ENCODE results near the gene TBC1D22A. TPM values are rescaled to one million over a fixed set of nuclear protein-coding genes. Genes with fewer than 3 reads are reported as not detected.
"Not testable (repeated sequence)": the region's sequence is repeated elsewhere in the genome, so short reads cannot be mapped to it uniquely, and the experiment has no call there.

Gene TBC1D22A
- total RNA-seq, 1 experiment from 2014 or later: 27.6 TPM

DNA sequence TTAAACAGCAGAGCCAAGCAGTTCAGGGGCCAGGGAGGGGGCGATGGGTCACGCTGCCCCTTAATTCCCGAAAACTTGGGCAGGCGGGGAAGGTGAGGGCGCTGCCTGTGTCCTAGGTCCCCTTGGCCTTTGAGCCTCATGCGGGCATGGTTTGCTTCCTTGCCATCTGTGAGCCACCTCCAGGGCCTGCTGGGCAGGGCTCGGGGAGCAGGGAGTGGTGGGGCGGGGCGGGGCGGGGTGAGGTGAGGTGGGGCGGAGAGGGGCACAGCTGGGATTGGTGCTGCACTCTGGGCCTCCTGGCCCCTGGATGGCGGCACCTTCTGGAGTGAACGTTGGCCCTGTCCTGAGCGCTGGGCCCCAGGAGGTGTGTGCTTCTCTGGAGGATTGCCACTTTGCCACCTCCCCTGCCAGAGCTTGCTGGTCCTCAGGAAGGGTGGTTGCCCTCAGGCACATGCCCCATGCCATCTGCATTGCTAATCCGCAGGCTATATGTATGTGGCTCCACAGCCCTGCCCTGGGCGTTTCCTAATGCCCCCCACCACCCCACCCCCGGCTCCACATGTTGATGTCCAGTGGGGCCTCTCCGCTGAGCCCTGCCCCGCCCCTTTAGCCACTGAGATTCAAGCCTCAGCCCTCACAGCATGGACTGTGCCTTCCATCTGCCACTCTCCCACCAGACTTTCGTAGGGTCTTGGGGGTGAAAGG lies 352.5 kb downstream of the TBC1D22A start:
- CTCF ChIA-PET: no interaction called here

DNA sequence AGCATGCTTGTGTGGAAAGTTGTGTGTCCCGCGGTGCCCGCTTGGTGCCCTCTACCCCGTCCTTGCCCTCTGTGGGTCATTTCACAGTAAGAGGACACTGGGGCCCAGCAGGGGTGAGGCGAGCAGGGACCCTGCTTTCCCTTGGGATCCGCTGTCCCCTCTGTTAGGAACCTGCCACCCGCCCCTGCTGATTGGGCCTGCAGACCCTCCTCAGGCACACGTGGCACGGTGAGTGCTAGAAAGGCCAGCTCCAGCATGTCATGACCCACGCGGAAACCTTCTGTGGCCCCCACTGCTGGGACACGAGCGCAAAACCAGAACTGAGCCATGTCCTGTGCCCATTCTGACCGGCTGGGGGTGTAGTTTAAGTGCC lies 353.1 kb downstream of the TBC1D22A start:
- no peak overlapping the region for H3K4me3 Mint-ChIP-seq (ENCODE audit: low read depth, unreplicated experiment)
- no peaks in the 10 kb centered on the region for H3K9me3 Mint-ChIP-seq (ENCODE audit: low read depth, unreplicated experiment)
- no peak overlapping the region for H3K27ac Mint-ChIP-seq (ENCODE audit: unreplicated experiment)
- DNase-seq: no peak
- no peaks in the 10 kb centered on the region for H3K36me3 Mint-ChIP-seq (ENCODE audit: insufficient read depth, unreplicated experiment)
- intact Hi-C loops (cut with micrococcal nuclease; ENCODE audit: unreplicated experiment): no loop called here
- no peaks in the 10 kb centered on the region for H3K4me1 Mint-ChIP-seq (ENCODE audit: low read depth, unreplicated experiment)
- CTCF ChIA-PET: no interaction called here
- H3K27me3 Mint-ChIP-seq (ENCODE audit: unreplicated experiment): no peaks in the 10 kb centered on the region
- TF ChIP-seq, protein P1, sequence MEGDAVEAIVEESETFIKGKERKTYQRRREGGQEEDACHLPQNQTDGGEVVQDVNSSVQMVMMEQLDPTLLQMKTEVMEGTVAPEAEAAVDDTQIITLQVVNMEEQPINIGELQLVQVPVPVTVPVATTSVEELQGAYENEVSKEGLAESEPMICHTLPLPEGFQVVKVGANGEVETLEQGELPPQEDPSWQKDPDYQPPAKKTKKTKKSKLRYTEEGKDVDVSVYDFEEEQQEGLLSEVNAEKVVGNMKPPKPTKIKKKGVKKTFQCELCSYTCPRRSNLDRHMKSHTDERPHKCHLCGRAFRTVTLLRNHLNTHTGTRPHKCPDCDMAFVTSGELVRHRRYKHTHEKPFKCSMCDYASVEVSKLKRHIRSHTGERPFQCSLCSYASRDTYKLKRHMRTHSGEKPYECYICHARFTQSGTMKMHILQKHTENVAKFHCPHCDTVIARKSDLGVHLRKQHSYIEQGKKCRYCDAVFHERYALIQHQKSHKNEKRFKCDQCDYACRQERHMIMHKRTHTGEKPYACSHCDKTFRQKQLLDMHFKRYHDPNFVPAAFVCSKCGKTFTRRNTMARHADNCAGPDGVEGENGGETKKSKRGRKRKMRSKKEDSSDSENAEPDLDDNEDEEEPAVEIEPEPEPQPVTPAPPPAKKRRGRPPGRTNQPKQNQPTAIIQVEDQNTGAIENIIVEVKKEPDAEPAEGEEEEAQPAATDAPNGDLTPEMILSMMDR (IDR thresholded peaks at IDR 0.05; ENCODE audit: unreplicated experiment): no peak
- no TSS peak for BruUV-seq (replicated peaks)

More for the DNA sequence above, 352.5 kb downstream of the TBC1D22A start:
- intact Hi-C loops (cut with micrococcal nuclease; ENCODE audit: unreplicated experiment): no loop called here
- no peaks in the 10 kb centered on the region for H3K27me3 Mint-ChIP-seq (ENCODE audit: unreplicated experiment)
- H3K4me3 Mint-ChIP-seq (ENCODE audit: low read depth, unreplicated experiment): no peak overlapping the region
- TF ChIP-seq, protein P1 (IDR thresholded peaks at IDR 0.05; ENCODE audit: unreplicated experiment): no peak
- no TSS peak for BruUV-seq (replicated peaks)
- no peaks in the 10 kb centered on the region for H3K9me3 Mint-ChIP-seq (ENCODE audit: low read depth, unreplicated experiment)
- H3K4me1 Mint-ChIP-seq (ENCODE audit: low read depth, unreplicated experiment): no peaks in the 10 kb centered on the region
- H3K36me3 Mint-ChIP-seq (ENCODE audit: insufficient read depth, unreplicated experiment): no peaks in the 10 kb centered on the region
- no peak for DNase-seq
- no peak overlapping the region for H3K27ac Mint-ChIP-seq (ENCODE audit: unreplicated experiment)

DNA sequence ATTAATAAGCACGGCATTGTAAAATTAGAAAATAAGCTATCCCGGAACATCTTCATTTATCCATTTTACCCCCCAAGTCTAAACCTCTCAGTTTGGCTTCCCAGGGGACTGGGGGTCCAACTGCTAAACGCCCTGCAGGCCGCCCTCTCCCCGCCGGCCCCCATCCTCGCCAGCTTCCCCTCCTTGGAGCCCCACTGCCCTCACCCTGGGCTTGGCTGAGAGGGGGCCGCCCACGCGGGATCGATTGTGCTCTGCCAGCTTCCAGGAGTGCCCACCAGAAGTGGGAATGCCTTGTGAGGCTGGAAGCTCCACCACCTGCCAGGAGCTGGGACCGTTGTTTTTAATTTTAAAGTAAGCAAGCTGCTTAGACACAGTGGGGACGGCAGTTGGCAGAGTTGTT lies 353.5 kb downstream of the TBC1D22A start:
- intact Hi-C loops (cut with micrococcal nuclease; ENCODE audit: unreplicated experiment): no loop called here
- H3K27ac Mint-ChIP-seq (ENCODE audit: unreplicated experiment): no peak overlapping the region
- H3K4me1 Mint-ChIP-seq (ENCODE audit: low read depth, unreplicated experiment): no peaks in the 10 kb centered on the region
- no TSS peak for BruUV-seq (replicated peaks)
- no peaks in the 10 kb centered on the region for H3K9me3 Mint-ChIP-seq (ENCODE audit: low read depth, unreplicated experiment)
- TF ChIP-seq, protein P1 (IDR thresholded peaks at IDR 0.05; ENCODE audit: unreplicated experiment): no peak
- H3K27me3 Mint-ChIP-seq (ENCODE audit: unreplicated experiment): no peaks in the 10 kb centered on the region
- no peaks in the 10 kb centered on the region for H3K36me3 Mint-ChIP-seq (ENCODE audit: insufficient read depth, unreplicated experiment)
- no peak for DNase-seq
- CTCF ChIA-PET: interaction anchor here (0.6 kb wide), 1 partner anchor 19 kb away, joined by 3 read pairs; no protein-coding TSS in a partner anchor
- H3K4me3 Mint-ChIP-seq (ENCODE audit: low read depth, unreplicated experiment): no peak overlapping the region

DNA sequence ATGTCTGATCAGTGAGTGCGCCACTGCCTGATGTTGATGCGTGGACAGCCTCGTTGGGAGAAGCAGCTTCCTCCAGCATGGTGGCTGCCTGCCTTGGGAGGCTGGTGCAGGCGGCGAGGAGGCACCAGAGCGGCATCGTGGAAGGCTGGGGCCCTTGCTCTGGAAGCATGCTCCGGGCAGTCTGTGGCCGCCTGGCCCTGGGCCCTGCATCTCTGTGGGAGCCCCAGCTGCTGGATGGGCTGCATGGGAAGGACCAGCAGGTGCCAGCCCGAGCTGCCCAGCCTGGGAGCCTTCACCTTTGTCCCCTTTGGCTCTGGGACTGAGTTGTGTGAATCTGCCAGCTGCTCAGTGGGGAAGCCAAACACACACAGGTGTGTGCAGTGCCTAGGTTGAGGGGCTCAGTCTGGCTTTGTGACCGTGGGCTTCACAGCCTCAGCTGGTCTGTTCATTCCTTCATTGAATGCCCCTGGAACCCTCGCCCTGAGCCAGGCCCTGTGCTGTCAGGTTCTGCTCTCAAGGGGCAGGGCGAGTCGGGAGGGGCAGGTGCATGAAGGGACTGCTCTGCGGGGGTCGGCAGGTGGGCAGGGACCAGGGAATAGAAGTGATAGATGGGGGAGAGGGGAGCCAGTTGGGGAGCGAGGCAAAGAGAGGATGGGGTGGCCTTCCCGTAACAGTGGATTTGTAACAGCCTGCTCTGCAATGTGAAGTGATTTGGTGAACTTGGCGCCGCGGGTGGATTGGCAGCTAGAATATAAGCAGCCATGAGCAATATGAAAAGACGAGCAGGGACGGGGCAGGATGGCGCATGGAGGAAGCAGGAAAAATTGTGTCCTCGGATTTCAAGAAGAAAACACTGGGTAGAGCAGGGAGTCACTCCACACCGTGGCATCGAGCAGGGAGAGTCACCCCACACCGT lies 354.2 kb downstream of the TBC1D22A start:
- BruUV-seq (replicated peaks): no TSS peak
- intact Hi-C loops (cut with micrococcal nuclease; ENCODE audit: unreplicated experiment): no loop called here
- Mint-ChIP-seq H3K36me3 (ENCODE audit: insufficient read depth, unreplicated experiment) (no peaks in the 10 kb centered on the region), H3K4me3 (ENCODE audit: low read depth, unreplicated experiment) (no peak overlapping the region), H3K27me3 (ENCODE audit: unreplicated experiment) (no peaks in the 10 kb centered on the region), H3K4me1 (ENCODE audit: low read depth, unreplicated experiment) (no peaks in the 10 kb centered on the region), H3K9me3 (ENCODE audit: low read depth, unreplicated experiment) (no peaks in the 10 kb centered on the region), H3K27ac (ENCODE audit: unreplicated experiment) (no peak overlapping the region)
- TF ChIP-seq, protein P1 (IDR thresholded peaks at IDR 0.05; ENCODE audit: unreplicated experiment): no peak
- CTCF ChIA-PET: interaction anchor here (0.6 kb wide), 1 partner anchor 18 kb away, joined by 3 read pairs; no protein-coding TSS in a partner anchor
- DNase-seq: no peak

DNA sequence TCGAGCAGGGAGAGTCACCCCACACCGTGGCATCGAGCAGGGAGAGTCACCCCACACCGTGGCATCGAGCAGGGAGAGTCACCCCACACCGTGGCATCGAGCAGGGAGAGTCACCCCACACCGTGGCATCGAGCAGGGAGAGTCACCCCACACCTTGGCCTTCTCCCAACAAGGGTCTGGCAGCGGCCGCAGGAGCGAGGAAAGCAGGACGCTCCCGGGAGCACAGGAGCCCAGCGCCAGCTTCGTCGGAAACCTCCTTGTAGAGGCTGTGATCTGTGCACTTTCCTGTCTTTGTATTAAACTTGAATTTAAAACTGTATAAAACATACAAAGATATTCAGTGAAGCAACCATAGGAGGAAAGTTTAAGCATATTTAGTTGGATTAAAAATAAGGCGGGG lies 355.0 kb downstream of the TBC1D22A start:
- intact Hi-C loops (cut with micrococcal nuclease; ENCODE audit: unreplicated experiment): not testable (repeated sequence)

More for the DNA sequence above, 355.0 kb downstream of the TBC1D22A start:
- H3K27ac Mint-ChIP-seq (ENCODE audit: unreplicated experiment); H3K36me3 Mint-ChIP-seq (ENCODE audit: insufficient read depth, unreplicated experiment); H3K4me1 Mint-ChIP-seq (ENCODE audit: low read depth, unreplicated experiment); H3K27me3 Mint-ChIP-seq (ENCODE audit: unreplicated experiment); H3K9me3 Mint-ChIP-seq (ENCODE audit: low read depth, unreplicated experiment); H3K4me3 Mint-ChIP-seq (ENCODE audit: low read depth, unreplicated experiment); CTCF ChIA-PET; DNase-seq; BruUV-seq (replicated peaks): not testable (repeated sequence)
